Activated T-cell treated with anti-CD3 and anti-CD28 coated beads for 4 hours (primary cell): Measurements from ENCODE around the gene NTSR2.
A peak's percentile ranks its signal among the peaks of the same experiment; 100 is the strongest.

Experiments used
- DNase-seq: peaks from one replicate; pipeline ENCODE4 v3.0.0-alpha.2; 2020

NTSR2 gene

DNA sequence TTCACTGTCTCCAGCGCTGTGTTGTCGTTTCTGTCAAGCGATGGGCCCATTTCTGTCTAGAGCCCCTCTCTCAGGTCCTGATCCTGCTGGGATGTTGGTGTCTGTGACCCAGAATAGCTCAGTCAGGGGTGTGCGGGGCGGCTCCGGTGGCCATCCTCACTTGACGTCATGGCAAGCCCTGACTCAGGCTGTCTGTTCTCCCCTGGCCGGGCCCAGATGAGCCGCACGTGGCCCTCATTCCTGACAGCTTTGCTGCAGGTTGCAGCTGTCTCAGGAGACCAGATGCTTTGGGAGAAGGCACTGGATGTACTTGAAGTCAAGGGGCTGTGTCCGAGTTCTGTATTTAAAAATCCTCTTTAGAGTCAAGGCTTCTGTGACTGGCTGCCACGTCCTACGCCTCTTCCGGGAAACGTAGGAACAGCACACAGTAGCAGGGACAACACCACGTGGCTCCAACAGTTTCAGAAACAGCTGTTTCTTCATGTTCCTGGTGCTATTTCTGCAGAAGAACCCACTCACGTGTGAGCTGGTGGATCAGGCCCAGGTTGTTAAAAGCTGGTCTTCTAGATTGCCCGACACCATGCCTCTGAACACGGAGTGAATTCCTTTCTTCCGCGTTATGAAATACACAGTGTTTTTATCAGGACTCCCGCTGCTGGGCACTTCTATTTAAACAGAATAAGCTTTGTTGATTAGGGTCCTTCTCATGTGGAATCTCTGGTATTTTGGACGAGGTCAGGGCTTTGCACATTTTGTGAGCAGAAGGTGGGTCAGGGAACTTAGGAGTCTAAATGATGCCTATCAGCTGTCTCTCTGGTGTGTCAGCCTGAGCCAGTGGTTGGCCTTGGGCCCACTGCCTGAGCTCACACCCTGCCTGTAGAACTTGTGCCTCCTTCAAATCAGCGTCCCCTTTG, 28.3 kb upstream of the NTSR2 start:
- DNase-seq = no peak

DNA sequence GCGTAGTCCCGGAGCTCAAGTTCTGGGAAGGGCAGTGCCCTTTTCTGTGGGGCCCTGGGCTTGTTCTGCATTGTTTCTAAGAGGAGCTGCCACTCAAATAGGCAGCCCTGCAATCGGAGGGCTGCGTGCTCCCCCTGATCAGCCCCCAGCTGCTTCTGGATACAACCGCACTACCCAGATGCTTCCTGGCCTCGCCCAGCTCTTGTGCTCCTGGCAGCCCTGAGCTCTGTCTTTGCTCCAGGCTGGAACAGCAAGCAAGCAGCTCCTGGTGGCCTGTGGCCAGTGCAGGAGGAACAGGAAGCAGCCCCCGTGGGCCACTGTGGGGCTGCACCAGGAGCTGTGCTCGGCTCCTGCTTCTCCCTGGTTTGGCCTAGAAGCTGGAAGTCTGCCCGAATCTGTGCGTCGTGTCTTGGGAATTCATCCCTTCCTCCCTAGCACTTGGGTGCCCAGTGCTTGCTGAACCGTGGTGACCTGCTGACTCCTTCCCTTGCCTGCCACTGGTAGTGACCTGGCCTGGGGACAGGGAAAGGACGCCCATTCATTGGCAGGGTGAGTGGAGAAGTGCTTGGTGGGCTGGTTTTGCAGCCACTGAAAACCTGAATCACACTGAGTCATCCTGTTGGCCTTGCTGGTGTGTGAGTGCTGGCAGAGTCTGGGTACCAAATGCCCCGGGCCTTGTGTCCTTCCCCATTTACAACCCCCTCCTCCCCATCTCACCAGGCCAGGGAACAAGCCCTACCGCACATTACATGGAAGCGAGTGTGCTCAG, 27.3 kb upstream of the NTSR2 start:
- DNase-seq = no peak

GRCh38 chr2:11696736-11697102, 26.7 kb upstream of the NTSR2 start:
- DNase-seq = no peak

- DNase-seq = no peak
These were observed 25.6 kb upstream of the NTSR2 start for GRCh38 chr2:11695576-11695975.

DNA sequence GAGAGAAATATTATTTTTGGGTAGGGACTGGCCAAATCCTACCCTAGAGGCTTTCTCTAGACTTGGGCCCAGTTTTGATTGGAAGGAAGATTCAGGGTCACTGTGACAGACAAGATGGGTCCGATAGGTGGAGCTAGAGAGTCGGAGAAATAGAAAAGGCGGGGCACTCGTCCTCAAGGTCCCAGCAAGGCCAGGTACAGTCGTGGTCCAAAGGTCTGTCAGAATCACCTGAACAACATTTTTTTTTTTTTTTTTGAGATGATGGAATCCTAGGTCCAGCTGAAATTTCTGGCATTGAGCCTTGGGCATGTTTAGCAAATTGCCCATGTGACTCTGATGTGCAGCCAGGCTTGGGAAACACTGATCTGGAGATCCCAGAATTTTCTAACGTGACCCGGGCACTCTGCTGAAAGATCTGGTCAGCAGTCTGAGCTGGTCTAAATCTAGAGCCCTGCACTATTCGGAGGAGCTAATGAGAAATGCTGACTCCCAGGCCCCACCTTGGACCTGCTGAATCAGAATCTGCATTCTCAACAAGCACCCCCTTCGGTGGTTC, 23.0 kb upstream of the NTSR2 start:
- DNase-seq = peak; percentile 64

- DNase-seq = no peak
These were observed 21.2 kb upstream of the NTSR2 start for GRCh38 chr2:11691076-11691660.

DNA sequence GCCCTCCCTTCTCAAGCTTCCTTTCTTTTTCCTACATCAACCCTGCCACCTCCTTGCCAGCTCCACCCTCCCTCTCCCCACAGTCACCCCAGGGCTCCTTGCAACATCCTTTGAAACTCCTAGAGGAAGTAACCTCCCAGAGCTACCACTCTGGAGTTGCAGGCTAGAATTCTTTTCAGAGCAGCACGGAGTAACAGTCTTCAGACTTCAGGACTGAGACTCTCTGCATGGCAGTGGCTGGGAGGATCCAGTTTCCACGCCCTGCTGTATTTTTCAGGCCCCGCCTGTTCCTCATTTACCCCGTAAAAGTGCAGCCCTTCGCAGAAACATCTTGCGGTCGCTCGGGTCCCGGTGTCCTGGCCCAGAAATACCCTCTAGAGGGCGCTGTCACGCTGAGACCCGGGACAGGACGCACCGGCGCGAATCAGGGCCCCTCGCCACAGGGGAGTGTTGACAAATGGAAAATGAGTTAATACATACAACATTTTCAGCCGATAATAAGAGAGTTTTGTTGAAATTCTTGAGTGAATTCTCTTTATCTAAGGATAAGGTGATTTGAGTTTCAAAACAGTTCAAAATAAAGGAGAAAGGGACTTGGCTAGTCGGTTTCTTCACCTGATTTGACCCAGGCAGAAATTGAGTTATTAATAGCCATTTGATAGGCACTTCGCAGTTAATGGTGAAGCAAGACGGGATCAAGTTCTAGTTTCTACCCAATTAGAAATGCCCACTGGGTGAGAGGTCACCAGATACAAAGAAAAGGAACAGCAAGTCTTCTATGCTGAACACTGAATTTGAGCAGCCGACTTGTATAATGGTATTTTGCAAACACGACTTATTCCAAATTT, 18.5 kb upstream of the NTSR2 start:
- peak; percentile 79 for DNase-seq

- DNase-seq = no peak
These were observed 17.7 kb upstream of the NTSR2 start for GRCh38 chr2:11687736-11688135.

- no peak for DNase-seq
These were observed 16.0 kb upstream of the NTSR2 start for GRCh38 chr2:11685906-11686470.

DNA sequence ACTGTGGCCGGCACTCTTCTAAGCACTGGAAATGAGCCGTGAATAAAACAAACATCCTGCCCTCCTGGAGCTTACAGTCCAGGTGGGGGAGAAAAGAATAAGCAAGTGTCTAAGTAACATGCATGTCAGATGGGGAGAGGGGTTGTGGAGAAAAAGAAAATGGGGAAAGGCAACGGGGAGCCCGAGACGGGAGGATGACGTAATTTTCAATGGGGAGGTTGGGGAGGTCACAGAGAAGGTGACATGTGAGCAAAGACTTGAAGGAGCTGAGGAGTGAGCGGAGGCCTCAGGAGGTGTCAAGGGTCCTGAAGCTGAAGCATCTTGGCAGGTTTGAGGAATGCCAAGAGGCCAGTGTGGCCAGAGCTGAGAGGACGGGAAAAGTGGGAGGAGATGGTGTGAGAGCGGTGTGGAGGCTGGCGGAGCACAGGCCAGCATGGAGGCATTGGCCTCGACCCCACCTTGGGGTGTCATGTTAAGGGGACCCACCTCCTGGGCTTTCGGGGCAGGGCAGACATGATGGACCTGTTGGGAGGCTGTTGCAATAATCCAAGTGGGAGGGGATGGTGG, 15.0 kb upstream of the NTSR2 start:
- no peak for DNase-seq

- no peak for DNase-seq
These were observed 14.0 kb upstream of the NTSR2 start for GRCh38 chr2:11683966-11684365.

GRCh38 chr2:11683476-11683875, 13.5 kb upstream of the NTSR2 start:
- DNase-seq = no peak

DNA sequence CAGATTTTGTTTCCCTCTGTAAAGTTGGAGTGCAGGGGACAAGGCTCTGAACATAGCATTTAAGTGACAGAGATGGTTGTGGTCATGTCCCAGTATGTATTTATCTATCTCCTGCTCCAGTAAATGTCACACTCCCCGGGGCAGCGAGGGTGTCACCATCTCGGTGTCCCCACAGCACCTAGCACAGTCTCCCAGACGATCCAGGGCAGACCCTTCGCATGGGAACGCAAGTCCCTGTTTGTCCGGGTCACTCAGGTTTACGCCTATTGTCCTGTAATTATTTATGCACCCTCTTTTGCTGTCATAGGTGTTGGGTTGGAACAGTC, 12.6 kb upstream of the NTSR2 start:
- no peak for DNase-seq

GRCh38 chr2:11681722-11682589, 12.0 kb upstream of the NTSR2 start:
- DNase-seq = peak; percentile 16

DNA sequence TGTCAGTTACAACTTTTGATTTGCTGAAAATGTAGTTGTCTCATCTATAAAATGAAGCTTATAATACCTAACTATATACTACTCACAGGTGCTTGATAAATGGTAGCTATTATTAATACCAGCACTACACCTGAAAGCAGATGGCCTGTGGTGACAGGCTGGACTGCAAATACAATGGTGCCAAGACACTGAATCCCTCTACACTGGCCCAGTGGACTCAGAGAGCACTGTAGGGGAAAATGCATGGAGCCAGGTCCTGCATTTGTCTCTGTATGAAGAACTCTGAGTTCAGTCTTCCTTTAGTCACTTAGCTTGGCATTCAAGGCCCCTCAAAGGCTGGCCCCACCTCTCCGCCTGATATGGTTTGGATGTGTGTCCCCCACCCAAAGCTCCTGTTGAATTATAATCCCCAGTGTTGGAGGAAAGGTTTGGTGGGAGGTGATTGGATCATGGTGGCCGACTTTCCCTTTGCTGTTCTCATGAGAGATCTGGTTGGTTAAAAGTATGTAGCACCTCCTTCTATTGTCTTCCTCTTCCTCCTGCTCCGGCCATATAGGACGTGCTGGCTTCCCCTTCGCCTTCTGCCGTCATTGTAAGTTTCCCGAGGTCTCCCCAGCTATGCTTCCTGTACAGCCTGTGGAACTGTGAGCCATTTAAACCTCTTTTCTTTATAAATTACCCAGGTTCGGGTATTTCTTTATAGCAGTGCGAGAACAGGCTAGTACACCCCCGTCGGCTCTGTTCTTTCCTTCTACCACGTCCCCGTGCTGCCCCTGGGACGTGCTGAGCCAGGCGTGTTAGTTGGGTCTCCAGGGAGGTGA, 11.1 kb upstream of the NTSR2 start:
- DNase-seq = no peak

DNA sequence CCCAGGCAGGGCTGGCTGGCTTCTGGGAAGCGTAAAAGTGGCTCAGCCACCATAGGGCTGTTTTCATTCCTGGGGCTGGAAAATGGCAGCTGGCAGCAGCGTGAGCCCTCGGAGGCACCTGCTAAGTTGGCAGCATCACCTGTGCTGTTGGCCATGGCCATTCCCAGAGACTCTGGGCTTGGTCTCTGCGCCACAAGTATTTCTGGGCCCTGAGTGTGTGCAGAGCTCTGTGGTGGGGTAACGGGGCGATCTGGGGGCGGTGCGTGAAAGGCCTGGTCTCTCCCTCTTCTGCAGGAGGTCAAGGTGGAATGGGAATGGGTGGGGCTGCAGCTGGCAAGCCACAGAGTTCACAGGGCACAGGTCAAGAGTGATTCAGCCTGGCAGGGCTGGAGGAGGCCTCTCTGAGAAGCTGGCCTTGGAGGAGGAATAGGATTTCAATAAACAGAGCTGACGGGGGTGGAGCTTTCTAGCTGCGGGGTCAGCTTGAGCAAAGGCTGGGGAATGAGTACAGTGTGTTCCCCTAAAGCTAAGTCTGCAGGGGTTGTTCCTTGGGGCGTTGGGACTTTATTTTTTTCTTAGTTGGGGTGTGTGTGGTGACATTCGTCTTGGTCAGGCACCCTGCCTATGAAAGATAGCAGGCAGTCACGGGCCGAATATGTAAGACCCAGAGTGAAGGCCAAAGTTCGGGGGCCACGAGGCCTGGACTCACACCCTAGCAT, 10.3 kb upstream of the NTSR2 start:
- no peak for DNase-seq

DNA sequence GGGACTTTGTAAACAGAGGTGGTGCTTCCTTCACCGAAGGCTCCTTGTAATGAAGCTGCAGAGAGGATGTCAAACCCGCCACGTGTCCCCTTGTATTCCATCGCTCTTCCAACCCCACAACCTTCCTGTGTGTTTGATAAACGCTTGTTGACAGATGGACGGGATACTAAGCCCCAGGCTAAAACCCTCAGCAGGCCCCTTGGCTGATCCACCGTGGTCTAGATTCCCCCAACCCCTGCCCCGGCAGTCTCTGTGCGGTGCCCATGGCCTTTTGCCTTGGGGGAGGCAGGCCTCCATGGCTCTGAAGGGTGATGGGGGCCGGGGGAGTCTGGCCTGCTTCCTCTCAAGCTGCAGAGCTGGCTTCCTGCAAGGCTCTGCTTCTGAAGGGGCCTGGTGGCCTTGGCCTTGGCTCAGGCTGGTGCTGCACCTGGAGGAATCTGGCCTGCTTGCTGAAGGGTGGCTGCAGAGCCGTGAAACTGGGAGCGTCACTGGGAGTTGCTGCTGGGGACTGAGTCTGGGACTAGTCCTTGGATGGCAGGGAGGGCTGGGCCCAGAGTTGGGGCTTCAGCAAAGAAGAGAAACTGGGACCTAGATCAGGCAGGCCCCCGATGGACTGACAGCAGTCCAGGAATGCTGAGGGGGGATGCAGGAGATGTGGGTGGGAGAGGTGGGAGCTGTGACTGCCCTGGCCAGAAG, 9.6 kb upstream of the NTSR2 start:
- DNase-seq = no peak

DNA sequence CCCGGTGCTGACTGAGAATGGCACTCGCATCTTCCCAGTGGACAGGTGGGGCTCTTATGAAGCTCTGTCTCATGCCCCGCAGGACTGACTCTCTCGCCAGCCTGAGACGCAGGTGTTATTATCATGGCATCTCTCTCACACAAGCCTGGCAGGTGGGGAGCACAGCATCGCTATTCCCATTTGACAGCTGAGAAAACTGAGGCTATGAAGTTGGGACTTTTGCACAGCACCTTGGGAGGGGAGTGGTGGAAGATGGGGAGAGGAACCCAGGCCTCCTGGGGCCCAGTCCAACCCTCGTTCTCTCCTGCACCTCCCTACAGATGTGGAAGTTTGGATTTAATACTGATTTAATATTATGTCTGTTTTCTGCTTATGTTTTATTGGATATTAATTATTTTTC, 9.0 kb upstream of the NTSR2 start:
- DNase-seq = no peak
